Endodermal cell (in vitro differentiated cells): ENCODE measurements around the gene LRRK1. TPM values are rescaled to one million over a fixed set of nuclear protein-coding genes. Genes with fewer than 3 reads are reported as not detected.

Experiments
- DNase-seq: peaks from one replicate; pipeline ENCODE4 v3.0.0-alpha.2; 2017
- H3K27ac ChIP-seq: 2 replicates; pipeline ENCODE4 v1.5.1; 2013; ENCODE audit warnings: mild to moderate bottlenecking, low read depth, low read length, moderate library complexity
- H3K27me3 ChIP-seq: 2 replicates; pipeline ENCODE4 v1.6.1; 2013; ENCODE audit warnings: mild to moderate bottlenecking, low read length, moderate library complexity; ENCODE audit not compliant: insufficient read depth, control insufficient read depth, poor library complexity, severe bottlenecking
- H3K36me3 ChIP-seq: 2 replicates; pipeline ENCODE4 v1.7.0; 2013; ENCODE audit warnings: mild to moderate bottlenecking, low read length, moderate library complexity; ENCODE audit not compliant: control insufficient read depth, insufficient read depth
- H3K4me1 ChIP-seq: one replicate; pipeline ENCODE4 v1.7.0; 2013; ENCODE audit warnings: low read length; ENCODE audit not compliant: control insufficient read depth, insufficient read depth
- H3K4me3 ChIP-seq: 2 replicates; pipeline ENCODE4 v1.5.1; 2013; ENCODE audit warnings: mild to moderate bottlenecking, low read length, moderate library complexity
- H3K9ac ChIP-seq: 2 replicates; pipeline ENCODE4 v1.6.1; 2013; ENCODE audit warnings: mild to moderate bottlenecking, low read length, moderate library complexity; ENCODE audit not compliant: poor library complexity, severe bottlenecking; ENCODE audit errors: extremely low read depth
- H3K9me3 ChIP-seq: 2 replicates; pipeline ENCODE4 v1.6.1; 2013; ENCODE audit warnings: mild to moderate bottlenecking, low read length, moderate library complexity; ENCODE audit not compliant: control insufficient read depth
- H3K27ac Mint-ChIP-seq: 2 replicates; pipeline ENCODE4 v1.8.0; 2020; ENCODE audit warnings: mixed read lengths
- H3K27me3 Mint-ChIP-seq: 2 replicates; pipeline ENCODE4 v1.8.0; 2021; ENCODE audit warnings: mild to moderate bottlenecking, mixed read lengths; ENCODE audit not compliant: insufficient read depth
- H3K36me3 Mint-ChIP-seq: 2 replicates; pipeline ENCODE4 v1.8.0; 2020; ENCODE audit warnings: low read depth, mixed read lengths
- H3K4me1 Mint-ChIP-seq: 2 replicates; pipeline ENCODE4 v1.8.0; 2020; ENCODE audit warnings: mixed read lengths
- H3K4me3 Mint-ChIP-seq: 2 replicates; pipeline ENCODE4 v1.8.0; 2020; ENCODE audit warnings: mild to moderate bottlenecking, moderate library complexity, mixed read lengths
- H3K9me3 Mint-ChIP-seq: 2 replicates; pipeline ENCODE4 v1.8.0; 2020; ENCODE audit warnings: mild to moderate bottlenecking, mixed read lengths
- CTCF ChIP-seq: fragments of 200-600 bp; sonication (generic); conservative IDR thresholded peaks from 2 replicates; pipeline ENCODE4 v1.5.0; 2021; ENCODE audit warnings: antibody characterized with exemption, mild to moderate bottlenecking
- WGBS, 2 experiments: methylation state at CpG; one replicate each; pipeline versions ENCODE4 v1.1.5 to v1.1.7; 2013; ENCODE audit warnings: missing lambda C conversion rate in 2 of 2, mixed read lengths in 1 of 2; ENCODE audit not compliant: insufficient coverage in 1 of 2, insufficient read length in 1 of 2; 5-methylcytosine and 5-hydroxymethylcytosine counted together
- total RNA-seq, 2 donors: library from RNA; stranded (reverse); fragmentation: NEBNext Ultra II Directional in 1 of 2; extraction: Animal tissue kit (Norgen Biotek cat#: 25700) in 1 of 2; gene quantifications; 2 replicates in 1 of 2; 3 replicates in 1 of 2; pipeline ENCODE4 v1.2.1, GENCODE V29; 2021

The LRRK1 gene
- total RNA-seq, 2 donors from 2014 or later: 2.7 to 5.1 TPM

GRCh38 chr15:101085311-101085700, 166.1 kb downstream of the LRRK1 start:
- Histone ChIP-seq H3K4me1 (no peaks in the 10 kb centered on the region), H3K9me3 (no peaks in the 10 kb centered on the region), H3K9ac (no peak overlapping the region), H3K4me3 (no peak overlapping the region), H3K36me3 (no peaks in the 10 kb centered on the region), H3K27me3 (no peaks in the 10 kb centered on the region), H3K27ac (no peak overlapping the region)
- Mint-ChIP-seq H3K36me3 (no peaks in the 10 kb centered on the region), H3K9me3 (no peaks in the 10 kb centered on the region), H3K27me3 (peaks cover 3% of the 10 kb centered on the region), H3K27ac (no peak overlapping the region), H3K4me1 (no peaks in the 10 kb centered on the region), H3K4me3 (no peak overlapping the region)
- no peak for TF ChIP-seq CTCF
- WGBS, 2 experiments: 93 to 100% methylated on average over 3 to 10 of the region's 10 CpGs
- no peak for DNase-seq

GRCh38 chr15:101086394-101087171, 167.4 kb downstream of the LRRK1 start:
- Histone ChIP-seq H3K9me3 (no peaks in the 10 kb centered on the region), H3K9ac (no peak overlapping the region), H3K36me3 (no peaks in the 10 kb centered on the region), H3K27me3 (no peaks in the 10 kb centered on the region), H3K27ac (no peak overlapping the region), H3K4me1 (no peaks in the 10 kb centered on the region), H3K4me3 (no peak overlapping the region)
- Mint-ChIP-seq H3K36me3 (no peaks in the 10 kb centered on the region), H3K9me3 (no peaks in the 10 kb centered on the region), H3K4me3 (no peak overlapping the region), H3K4me1 (no peaks in the 10 kb centered on the region), H3K27me3 (peaks cover 6% of the 10 kb centered on the region), H3K27ac (no peak overlapping the region)
- no peak for TF ChIP-seq CTCF
- DNase-seq: no peak
- WGBS, 2 experiments: 95 to 97% methylated on average over 39 to 46 of the region's 48 CpGs

- no peaks in the 10 kb centered on the region for H3K36me3 ChIP-seq
- no peak for TF ChIP-seq CTCF
- no peaks in the 10 kb centered on the region for H3K4me1 ChIP-seq
- peaks cover 6% of the 10 kb centered on the region for H3K27me3 Mint-ChIP-seq
- H3K4me3 Mint-ChIP-seq: no peak overlapping the region
- H3K9me3 Mint-ChIP-seq: no peaks in the 10 kb centered on the region
- no peak overlapping the region for H3K27ac Mint-ChIP-seq
- no peaks in the 10 kb centered on the region for H3K9me3 ChIP-seq
- WGBS, 2 experiments: 94 to 100% methylated on average over 3 to 10 of the region's 10 CpGs
- H3K27me3 ChIP-seq: no peaks in the 10 kb centered on the region
- no peak overlapping the region for H3K4me3 ChIP-seq
- no peaks in the 10 kb centered on the region for H3K36me3 Mint-ChIP-seq
- no peaks in the 10 kb centered on the region for H3K4me1 Mint-ChIP-seq
- H3K9ac ChIP-seq: no peak overlapping the region
- DNase-seq: no peak
- no peak overlapping the region for H3K27ac ChIP-seq
Observed at GRCh38 chr15:101087172-101087769, 168.1 kb downstream of the LRRK1 start.
